Hepatocyte (in vitro differentiated cells): Measurements from ENCODE around the gene SPAG16.

ENCODE experiments used
- CTCF ChIP-seq: fragments of 200-600 bp; sonication (generic); IDR thresholded peaks from 2 replicates; pipeline ENCODE4 v1.5.1; 2016; ENCODE audit warnings: antibody characterized with exemption, mild to moderate bottlenecking; ENCODE audit not compliant: poor library complexity
- EZH2 ChIP-seq: fragments of 200-600 bp; sonication (generic); IDR thresholded peaks from 2 replicates; pipeline ENCODE4 v1.6.1; 2016; ENCODE audit warnings: antibody characterized with exemption, mild to moderate bottlenecking, borderline replicate concordance

GRCh38 chr2:213429516-213429915, 145.3 kb downstream of the SPAG16 start:
- TF ChIP-seq CTCF (no peak), EZH2 (no peak)
